CD4-positive, alpha-beta T cell treated with Interleukin-21 for 1 hour (primary cell): ENCODE data around the gene CD38.

Source experiments
- DNase-seq: peaks from one replicate; pipeline ENCODE4 v3.0.0-alpha.2; 2020

Gene CD38

GRCh38 chr4:15765391-15765790, 12.7 kb upstream of the CD38 start:
- DNase-seq, result no peak

- peak; percentile 60 for DNase-seq
Measured at GRCh38 chr4:15765910-15766697, 12.0 kb upstream of the CD38 start.

GRCh38 chr4:15766821-15767220, 11.3 kb upstream of the CD38 start:
- no peak for DNase-seq

GRCh38 chr4:15769202-15769601, 8.9 kb upstream of the CD38 start:
- no peak for DNase-seq

DNA sequence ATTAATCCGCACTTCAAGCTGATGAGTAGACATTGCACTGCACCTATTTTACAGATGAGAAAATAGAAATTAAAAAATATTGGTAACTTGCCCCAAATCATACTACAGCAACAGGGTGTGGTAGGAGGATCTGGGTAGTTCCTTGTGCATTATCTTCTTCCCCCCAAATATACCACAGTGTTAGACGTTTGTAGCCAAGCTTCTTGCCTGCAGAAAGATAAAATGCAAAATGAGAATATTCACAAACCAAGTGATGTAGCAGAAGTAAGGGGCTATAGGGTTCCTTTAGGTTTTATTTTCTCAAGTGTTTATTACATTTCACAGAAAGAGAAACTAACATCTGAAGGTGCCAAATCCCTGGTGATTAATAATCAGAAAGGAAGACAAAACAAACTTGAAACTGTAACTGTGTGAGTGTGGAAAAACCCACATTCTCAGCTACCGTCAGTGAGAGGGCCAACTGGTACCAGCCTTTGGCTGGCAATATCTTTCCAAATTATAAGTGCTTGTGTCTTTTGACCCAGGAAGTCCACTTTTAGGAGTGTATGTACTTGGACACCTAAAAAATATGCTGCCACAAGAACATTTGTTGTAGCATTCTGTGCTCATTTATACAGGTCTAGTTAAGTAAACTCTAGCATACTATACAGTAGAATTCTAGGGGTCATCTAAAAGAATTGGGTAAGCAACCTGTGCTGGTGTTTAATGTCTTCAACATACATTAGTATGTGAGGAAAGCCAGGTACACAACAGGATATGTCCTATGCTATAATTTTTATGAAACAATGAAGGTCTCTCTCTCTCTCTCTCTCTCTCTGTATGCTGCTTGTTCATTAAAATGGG, 6.7 kb upstream of the CD38 start:
- DNase-seq, result peak; percentile 19

GRCh38 chr4:15774020-15774420, 4.1 kb upstream of the CD38 start:
- DNase-seq, result no peak

DNA sequence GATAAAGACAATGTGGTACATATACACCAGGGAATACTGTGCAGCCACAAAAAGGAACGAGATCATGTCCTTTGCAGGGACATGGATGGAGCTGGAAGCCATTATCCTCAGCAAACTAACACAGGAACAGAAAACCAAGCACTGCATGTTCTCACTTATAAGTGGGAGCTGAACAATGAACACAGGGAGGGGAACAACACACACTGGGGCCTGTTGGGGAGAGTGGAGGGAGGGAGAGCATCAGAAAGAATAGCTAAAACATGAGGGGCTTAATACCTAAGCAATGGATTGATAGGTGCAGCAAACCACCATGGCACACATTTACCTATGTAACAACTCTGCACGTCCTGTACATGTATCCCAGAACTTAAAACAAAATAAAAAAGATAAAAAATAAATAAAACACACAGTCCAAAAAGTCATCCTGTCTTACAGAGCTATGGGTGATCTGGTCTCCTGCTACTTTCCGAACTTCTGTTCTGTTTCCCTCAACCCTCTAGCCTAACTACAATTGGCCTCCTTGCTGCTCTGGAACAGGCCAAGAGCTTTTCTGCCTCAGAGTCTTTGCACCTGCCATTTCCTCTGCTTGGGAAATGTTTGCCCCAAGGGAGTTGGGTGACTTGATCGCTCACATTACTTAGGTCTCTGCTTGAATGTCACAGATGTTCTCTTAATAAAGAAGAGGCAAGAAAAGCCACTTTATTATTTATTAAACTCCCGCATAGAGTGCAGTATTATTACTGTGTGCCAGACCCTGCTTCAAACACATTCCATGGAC, 1.1 kb upstream of the CD38 start:
- DNase-seq, result no peak

GRCh38 chr4:15777697-15778288, 335 bp upstream of the CD38 start:
- DNase-seq, result no peak

DNA sequence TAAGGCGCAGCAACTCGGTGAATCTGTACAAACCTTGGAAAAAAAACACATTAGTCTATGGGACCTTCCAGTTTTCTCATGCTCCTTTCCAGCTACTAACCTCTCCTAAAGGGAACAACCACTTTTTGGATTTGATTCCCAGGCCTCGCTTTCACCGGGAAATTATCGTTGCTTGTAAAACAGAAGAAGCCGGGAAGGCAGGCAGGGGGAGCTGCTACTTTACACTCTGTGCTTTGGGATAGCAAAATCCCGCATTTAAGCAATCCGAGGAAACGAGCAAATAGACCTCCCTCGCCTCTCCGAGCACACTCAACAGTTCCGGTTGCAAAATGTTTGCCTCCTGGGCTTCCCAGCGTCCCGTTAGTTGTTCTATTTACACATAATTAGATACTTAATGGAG, 1.2 kb downstream of the CD38 start:
- no peak for DNase-seq

- DNase-seq, result no peak
Measured at GRCh38 chr4:15779809-15780208, 1.7 kb downstream of the CD38 start.

DNA sequence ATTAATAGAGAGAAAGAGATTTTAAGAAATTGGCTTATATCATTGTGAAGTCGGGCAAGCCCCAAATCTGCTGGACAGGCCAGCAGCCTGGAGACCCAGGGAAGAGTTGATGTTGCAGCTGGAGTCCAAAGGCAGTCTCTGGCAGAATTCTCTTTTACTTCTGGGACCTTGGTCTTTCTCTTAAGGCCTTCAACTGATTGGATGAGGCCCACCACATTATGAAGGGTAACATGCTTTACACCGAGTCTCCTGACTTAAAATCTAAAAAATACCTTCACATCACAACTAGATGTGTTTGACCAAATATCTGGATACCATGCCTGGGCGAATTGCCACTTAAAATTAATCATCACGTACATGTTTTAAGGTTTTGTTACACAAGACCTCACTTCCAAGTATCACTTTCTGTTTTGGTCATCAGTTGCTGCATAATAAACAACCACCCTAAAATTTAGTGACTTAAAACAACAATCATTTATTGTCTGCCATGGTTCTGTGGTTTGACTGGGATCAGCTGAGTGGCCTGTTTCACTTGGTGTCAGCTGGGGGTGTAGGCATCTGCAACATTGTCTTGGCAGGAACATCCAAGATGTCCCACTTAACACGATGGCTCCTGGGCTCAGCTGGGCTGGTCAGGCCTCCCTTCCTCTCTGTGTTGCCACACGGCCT, 3.4 kb downstream of the CD38 start:
- DNase-seq, result no peak

- DNase-seq, result no peak
Measured at GRCh38 chr4:15783676-15784075, 5.5 kb downstream of the CD38 start.

DNA sequence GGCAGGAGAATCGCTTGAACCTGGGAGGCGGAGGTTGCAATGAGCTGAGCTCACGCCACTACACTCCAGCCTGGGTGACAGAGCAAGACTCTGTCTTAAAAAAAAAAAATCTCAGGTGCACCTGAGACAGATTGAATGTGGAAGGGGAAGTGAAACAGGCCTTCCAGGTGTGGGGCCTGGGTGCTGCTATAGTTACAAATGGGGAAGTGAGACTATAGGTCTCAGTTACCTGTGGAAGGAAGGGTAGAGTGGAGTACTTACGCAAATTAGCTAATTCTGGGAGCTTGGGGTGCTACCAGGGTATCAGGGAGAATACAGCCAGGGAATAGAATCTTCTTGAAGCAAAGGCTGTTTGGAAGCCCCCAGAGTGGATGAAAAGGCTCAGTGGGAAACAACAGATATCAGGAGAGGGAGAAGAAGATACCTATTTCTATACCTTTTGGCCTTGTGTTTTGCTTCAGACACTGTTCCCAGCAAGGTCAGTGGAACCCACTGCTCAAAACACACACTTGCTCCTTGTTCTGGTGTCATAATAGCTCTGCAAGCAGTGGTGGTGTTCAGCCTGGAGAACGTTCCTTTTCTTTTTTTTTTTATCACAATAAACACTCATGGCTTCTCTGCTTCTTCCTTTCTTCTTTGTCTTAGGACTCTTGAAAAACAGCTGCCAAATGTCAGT, 7.0 kb downstream of the CD38 start:
- DNase-seq, result no peak

DNA sequence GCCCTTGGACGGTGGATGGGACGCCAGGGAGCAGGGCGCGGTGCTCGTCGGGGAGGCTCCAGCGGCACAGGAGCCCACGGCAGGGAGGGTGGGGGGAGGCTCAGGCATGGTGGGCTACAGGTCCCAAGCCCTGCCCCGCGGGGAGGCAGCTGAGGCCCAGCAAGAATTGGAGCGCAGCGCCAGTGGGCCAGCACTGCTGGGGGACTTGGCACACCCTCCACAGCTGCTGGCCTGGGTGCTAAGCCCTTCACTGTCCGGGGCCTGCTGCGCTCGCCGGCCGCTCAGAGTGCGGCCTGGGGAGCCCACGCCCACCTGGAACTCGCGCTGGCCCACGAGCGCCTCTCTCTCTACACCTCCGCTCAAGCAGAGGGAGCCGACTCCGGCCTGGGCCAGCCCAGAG, 8.6 kb downstream of the CD38 start:
- no peak for DNase-seq

GRCh38 chr4:15792974-15793373, 14.8 kb downstream of the CD38 start:
- no peak for DNase-seq

GRCh38 chr4:15793506-15794363, 15.6 kb downstream of the CD38 start:
- no peak for DNase-seq

DNA sequence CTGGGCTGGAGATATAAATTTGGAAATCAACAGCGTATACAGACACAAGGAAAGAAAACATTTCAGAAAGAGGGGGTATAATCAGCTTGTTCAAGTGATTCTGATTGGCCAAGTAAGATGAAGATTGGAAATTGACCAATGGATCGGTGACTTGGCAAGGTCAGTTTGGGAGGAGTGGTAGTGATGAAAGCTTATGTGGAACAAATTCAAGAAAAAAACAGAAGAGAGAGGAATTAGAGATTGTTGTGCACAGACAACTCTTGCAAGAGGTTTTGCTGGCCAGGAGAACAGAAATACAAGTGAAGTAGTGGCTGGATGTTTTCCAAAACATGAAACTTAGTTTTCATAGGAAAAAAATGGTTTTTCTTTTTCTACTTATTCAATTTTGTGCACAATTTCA, 16.3 kb downstream of the CD38 start:
- DNase-seq, result no peak

DNA sequence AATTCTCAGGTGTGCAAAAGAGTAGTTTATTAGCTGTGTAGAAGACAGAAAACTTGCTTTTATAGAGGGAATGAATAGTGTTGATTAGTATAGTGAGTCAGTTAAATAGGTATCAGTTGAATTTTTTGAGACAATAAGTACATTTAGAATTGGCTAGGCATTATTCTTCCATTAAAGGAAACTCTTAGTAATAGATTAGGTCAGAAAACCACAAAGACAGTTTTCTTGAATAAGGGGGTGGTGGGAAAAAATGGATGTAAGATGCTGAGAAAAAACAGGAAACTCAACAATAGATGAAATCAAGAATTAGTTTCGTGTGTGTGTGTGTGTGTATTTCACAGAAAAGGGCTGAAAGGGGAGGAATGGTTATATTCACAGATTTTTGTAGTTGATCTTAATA, 16.8 kb downstream of the CD38 start:
- no peak for DNase-seq

DNA sequence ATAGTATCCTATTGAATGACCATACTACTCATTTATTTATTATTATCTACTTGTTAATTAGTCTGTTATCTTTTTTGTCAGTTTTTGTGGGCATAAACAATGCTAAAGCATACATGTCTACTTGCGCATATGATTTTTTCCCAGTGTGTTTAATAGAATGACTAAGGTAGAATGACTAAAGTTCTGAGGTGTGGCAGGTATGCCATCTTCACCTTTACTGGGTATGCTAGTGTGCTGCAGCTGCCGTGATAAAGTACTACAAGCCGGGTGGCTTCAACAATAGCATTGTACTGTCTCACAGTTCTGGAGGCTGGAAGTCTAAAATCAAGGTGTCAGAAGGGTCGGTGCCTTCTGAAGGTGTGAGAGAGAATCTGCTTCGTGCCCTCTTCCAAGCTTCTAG, 19.2 kb downstream of the CD38 start:
- no peak for DNase-seq

- DNase-seq, result no peak
Measured at GRCh38 chr4:15799141-15799540, 21.0 kb downstream of the CD38 start.

DNA sequence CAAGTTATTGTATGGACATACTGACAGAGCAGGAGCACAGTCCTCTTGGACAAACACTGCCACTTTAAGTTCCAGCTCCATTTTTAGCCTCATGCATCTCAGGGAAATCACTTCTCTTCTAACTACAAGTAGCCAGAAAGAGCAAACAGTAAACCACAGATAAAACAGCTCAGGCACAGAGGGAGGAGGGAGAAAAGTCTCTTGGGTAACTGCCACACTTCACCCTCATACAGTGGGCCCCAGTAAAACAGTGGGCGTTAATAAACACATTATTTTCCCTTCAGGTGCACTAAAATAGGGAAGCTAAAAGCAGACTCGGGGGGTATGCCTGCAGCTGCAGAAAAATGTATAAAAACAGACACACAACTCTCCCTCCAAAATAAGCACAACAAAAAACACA, 21.6 kb downstream of the CD38 start:
- no peak for DNase-seq
